T-helper 2 cell treated with Interferon-gamma antibody and Interleukin-4, amounts not matched to agents 100 ng/mL and 5 ng/mL, for 36 hours (primary cell): Measurements from ENCODE around the gene BLTP2. TPM values are rescaled to one million over a fixed set of nuclear protein-coding genes. Genes with fewer than 3 reads are reported as not detected.
"Not testable (repeated sequence)": the region's sequence is repeated elsewhere in the genome, so short reads cannot be mapped to it uniquely, and the experiment has no call there.

Experiments
- intact Hi-C: fragments of 100-400 bp; cut with micrococcal nuclease; formaldehyde crosslinking; loops from one replicate; pipeline ENCODE4 v1.15.1; 2023
- total RNA-seq: library from RNA; stranded (reverse); gene quantifications from 2 replicates; pipeline ENCODE4 v1.2.3, GENCODE V29; 2022

BLTP2 gene
- 161 and 163 TPM in 2 replicates for total RNA-seq

DNA sequence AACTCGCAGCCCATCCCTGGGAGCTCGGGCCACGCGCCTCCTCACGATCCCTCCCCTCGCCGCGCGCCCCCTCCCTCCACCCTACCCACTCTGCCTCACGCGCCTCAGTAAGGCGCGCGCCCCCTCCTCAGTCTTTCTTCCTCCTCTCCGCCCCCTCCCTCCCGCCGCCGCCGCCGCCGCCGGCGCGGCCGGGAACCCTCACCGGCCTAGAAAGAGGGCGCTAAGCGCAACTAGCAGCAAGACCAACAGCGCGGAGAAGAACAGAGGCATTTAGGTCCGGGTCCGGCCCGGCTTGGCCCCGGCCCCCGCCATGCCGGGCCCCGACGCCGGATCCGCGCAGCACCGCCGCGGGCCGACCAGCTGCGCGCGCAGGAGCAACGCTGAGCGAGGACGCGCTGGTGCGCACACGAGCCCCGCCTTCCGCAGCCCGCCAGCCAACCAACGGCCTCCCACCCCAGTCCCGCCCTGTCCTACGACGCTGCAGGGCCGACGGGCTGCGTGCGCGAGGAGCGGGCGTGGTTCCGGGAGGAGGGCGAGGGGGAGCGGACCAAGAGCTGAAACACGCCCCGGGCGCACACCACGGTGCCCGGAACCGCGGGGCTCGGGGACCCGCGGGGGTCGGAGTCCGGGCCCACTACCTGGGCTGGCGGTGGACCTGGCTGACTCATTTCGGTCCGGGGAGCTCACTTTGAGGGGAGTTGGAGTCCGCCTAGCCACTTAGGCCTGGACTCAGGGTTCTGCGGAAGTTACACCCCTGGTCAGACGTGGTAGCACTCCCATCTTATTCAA is at the start of gene BLTP2:
BLTP2 (minus strand) TSS at position 372 of the 789 bp plus-strand sequence; CDS start at position 270, 102 bp downstream.
- intact Hi-C loops, result loop anchor here (1.0 to 5.0 kb wide), 7 partner anchors 17 to 307 kb away; partner anchors contain the start of genes ALDOC, DHRS13, PHF12 and RPL23A

DNA sequence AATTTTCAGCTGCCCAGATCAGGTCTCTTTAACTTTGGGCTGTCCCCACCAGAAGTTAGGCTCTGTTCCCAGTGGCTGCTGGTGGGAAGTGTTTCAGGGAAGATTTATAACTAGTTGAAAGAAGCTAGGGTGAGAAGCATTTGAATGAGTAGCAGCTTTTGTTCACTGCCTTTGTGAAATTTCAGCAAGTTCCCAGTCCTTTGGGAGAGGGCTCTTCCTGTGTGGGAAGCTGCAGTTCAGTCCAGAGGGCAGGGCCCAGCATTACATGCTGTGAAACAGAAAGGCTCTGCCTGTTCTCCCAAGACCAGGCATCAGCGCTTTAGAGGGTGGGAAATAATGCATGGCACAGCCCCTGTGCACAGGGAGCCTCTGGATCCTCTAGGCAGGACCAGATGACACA is 48.9 kb upstream of the BLTP2 start:
- intact Hi-C loops, result no loop called here

DNA sequence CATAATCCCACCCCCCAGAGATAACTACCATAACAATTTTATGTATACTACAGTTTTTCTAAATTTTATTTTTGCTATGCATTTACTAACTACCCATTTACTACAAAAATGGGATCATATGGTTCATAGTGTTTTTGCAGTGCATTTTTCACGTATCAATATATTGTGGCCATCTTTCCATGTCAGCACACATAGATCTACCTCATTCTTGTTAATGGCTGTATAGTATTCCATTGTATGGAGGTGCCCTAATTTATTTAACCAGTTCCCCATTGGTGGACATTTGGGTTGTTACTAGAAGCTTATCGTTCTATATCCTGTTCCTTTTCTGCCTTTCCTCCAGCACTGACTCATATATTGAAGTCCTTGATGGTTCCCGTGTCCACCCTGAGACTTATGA is 44.1 kb upstream of the BLTP2 start:
- intact Hi-C loops, result no loop called here

DNA sequence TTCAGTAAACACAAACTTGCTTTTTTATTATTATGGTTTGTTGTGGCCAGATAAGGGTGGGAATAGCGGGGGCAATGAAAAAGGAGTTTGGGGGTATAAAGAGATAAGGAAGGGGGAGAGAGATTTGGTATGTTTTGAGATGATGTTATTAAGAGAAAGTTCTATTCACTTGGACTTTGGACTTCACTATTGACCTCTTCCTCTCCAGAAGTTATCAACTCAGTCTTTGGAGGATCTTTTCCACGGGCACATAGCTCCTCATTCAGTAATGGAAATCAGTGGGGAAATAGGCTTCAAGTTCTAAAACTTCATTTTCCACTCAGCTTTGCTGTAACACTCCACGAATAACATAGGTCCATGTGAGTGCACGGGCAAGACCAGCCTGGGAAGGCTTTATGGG is 43.5 kb upstream of the BLTP2 start:
- intact Hi-C loops, result no loop called here

DNA sequence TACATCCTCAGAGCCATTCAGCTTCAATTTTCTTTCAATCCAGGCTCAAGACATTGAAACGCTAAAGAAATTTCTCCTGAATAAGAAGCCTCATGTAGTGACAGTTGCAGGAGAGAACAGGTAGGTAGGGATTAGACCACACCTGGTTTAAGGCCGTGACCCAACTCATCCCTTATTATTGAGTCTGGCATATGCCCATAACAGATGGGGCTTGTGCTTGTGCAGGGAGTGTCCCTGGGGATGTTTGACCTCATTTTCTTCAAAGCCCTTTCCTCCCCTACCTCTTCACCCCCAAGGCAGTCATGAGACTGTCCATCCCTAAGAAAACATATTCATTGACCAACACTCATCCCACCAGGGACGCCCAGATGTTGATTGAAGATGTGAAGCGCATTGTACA is 41.3 kb upstream of the BLTP2 start:
- intact Hi-C loops, result no loop called here

DNA sequence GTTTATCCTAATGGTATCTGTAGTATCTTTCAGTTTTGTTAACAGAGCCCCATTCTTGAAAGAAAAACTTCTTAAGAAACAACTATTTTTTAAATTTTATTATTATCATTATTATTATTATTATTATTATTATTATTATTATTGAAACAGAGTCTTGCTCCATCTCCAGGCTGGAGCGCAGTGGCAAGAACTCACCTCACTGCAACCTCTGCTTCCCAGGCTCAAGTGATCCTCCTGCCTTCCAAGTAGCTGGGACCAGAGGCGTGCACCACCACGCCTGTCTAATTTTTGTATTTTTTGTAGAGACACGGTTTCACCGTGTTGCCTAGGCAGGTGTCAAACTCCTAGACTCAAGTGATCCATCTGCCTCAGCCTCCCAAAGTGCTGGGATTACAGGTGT is 40.4 kb upstream of the BLTP2 start:
- intact Hi-C loops, result no loop called here

DNA sequence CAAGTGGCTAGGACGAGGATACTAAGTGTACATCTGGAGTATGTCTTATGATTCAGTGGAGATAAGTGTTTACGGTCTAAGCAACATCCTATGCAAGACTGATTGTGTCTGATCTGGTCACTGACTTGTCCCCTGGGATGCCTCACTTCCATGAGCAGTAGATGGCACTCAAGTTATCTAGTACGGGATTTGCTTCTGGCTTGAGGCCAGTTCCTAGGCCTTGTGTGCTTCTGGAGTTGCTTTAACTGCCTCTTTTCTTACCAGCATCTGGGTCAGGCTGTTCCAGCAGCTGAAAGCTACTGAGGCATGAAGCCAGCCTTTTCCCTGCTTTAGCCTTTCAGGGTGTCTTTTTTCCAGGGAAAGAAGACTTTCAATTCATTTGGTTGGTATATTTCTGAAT is 40.0 kb upstream of the BLTP2 start:
- intact Hi-C loops, result no loop called here

DNA sequence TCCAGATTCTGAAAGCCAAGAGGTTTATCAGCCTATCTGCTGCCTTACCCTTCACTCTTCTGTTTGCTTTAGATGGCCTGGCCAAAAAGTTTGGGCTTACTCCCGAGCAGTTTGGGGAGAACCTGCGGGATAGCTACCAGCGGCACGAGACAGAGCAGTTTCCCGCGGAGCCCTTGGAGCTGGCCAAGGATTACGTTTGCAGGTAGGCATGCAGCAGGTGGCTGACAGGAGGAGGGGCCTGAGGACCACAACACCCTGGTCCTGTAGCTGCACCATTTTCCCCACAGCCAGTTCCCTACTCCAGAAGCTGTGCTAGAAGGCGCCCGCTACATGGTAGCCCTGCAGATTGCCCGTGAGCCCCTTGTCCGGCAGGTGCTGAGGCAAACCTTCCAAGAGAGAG is 37.7 kb upstream of the BLTP2 start:
- intact Hi-C loops, result no loop called here

DNA sequence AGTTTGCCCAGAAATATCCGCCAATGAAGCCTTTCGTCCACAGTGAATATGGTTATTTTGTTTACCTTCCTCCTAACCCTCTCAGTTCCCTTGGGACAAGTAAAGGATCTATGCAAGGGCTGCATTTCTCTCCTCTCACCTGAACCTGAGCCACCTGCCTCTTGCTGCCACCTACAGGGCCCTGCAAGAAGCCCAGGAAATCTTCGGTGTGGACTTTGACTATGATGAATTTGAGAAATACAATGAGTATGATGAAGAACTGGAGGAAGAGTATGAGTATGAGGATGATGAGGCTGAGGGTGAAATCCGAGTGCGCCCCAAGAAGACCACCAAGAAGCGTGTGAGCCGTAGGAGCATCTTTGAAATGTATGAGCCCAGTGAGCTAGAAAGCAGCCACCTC is 31.0 kb upstream of the BLTP2 start:
- intact Hi-C loops, result no loop called here

DNA sequence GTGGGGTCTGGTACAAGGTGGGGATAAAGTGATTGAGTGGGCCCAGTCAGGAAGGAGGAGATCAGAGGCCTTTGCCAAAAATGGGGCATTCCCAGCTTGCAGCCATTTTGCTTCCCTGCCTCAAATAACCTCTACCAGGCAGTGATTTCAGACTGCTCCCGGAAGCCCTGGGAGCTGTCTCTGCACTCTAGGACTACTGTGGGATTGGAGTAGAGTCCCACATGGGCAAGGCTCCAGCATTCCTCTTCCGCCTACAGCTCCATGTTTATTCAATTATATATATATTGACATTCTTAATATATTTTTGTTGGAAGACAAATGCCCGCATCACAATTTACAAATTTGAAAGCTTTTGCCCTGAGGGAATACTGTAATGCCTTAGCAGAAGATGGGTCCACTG is 30.5 kb upstream of the BLTP2 start:
- intact Hi-C loops, result no loop called here

DNA sequence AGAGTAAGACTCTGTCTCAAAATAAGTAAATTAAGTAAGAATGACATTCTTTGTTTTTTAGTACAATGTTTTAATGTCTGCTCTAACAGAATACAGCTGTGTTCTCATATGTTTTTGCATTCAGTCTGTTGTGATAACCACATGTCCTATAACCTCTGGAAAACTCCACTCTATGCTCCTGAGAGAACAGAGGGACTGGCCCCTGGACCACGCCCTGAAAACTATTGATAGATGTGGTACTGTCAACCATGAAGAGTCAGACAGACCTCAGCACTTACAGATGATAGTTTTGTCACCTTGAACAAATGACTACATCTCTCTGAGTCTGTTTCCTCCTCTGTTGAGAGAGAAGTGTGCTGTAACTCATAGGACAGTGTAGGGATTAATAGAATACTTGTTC is 25.0 kb upstream of the BLTP2 start:
- intact Hi-C loops, result no loop called here

DNA sequence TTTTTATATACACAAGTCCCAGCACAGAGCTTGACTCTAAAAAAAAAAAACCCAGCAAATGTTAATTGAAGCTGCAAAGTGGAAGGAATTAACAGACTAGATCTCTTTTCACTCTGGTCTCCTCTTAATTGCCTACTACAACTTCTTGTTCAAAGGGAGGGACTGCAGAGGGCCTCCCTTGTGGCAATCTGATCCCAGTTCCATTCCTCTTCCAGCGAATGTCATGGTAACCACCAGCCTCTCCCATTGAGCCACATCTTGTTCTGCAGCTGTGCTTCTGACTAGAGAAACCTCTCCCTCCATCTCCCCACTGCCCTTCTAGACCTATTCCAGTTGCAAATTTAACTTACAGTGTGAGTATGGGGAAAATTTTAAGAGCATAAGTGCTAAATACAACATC is 22.9 kb upstream of the BLTP2 start:
- intact Hi-C loops, result no loop called here

DNA sequence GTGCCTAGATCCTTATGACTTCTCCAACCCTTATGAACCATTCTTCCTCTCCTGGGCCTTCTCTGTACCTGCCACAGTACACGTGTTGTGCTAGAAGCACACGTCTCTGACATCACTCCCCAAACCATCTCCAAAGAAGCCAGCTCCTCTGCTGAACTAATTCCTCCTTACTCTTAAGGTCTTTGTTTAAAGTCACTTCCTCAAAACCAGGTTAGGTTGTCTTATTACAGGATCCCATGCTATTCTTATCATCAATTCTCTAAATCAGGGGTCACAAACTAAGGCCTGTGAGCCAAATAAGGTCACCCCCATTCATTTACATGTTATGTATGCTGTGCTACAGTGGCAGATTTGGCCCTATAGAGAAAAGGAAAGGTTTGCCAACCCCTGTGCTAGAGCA is 21.0 kb upstream of the BLTP2 start:
- intact Hi-C loops, result no loop called here

DNA sequence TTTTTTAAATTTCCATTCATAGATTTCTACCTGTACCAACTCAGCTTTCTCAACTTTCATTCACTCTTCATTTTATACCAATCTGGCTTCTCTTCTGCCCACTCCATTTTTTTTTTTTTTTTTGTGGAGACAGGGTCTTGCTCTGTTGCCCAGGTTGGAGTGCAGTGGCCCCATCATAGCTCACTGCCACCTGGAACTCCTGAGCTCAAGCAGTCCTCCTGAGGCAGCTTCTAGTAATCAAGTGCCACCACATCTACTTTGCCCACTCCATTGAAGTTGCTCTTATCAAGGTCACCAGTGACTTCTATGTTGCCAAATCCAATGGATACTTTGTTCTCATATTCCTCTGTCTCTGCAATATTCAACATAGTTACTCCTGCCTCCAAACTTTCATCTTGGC is 18.8 kb upstream of the BLTP2 start:
- intact Hi-C loops, result loop anchor here (2.0 to 5.0 kb wide), 2 partner anchors 47 to 86 kb away; partner anchors contain the start of genes ALDOC and PROCA1

DNA sequence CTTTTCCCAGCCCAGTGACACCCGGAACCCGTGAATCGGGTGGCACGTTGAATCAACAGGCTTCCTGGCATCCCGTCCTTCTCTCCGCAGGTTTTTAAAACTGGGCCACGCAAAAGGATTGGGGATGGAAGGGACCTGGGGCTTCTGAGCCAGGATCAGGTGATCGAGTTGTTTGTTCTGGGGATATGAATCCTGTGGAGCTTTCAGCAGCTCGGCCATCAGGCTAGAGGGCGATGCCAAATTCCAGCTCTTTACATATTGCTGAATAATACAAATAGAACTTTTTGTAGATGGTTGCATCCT is 17.5 kb upstream of the BLTP2 start:
- intact Hi-C loops, result loop anchor here (1.0 to 5.0 kb wide), 3 partner anchors 17 to 85 kb away; partner anchors contain the start of genes ALDOC, BLTP2 and PROCA1

DNA sequence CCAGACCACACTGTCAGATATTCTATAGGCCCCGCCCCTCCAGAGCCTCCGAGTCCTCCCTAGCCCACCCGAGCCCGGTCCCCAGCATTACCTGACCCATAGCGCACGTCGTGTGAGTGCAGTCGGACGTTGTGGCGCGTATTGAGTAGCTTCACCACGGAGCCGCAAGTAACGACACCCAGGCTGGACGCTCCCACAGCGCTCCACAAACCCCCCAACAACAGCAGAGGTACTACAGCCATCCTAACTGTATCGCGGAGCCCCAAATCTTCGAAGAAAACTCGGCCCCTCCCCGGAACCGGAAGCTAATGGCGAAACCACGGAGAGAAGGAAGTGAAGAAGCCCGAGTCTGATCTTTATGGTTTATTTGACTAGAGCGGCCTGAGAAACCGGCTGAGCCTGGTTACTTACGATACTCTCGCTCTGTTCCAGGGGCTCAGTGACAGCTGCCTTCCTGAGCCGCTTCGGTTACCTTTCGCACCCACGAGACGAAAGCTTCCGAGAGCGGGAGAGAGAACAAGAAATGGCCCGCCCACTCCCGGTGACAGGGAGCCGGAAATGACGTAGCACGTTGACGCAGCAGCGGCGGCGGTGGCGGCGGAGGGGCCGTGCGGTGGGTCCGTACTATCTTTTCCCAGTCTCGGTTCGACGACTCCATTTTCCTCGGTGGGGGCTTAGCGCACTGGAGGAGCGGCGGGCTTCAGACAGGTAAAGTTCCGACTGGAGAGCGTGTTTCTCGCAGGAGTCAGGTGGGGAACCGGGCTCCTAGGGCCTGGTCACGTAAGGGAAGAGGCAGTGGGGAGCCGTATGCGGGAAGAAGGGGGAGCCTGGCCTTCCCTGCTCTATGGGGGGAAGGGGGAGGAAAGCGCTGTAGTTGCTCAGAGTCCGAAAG is 16.9 kb upstream of the BLTP2 start, which contains the start of the genes SDF2 and SUPT6H:
SDF2 (minus strand) TSS at position 272 of the 892 bp plus-strand sequence; CDS start at position 242, 30 bp downstream.
SUPT6H (plus strand) TSS at position 571 of the 892 bp plus-strand sequence. CDS start 11,197 bp downstream, outside the sequence.
- intact Hi-C loops, result loop anchor here (1.0 to 5.0 kb wide), 3 partner anchors 17 to 85 kb away; partner anchors contain the start of genes ALDOC, BLTP2 and PROCA1

DNA sequence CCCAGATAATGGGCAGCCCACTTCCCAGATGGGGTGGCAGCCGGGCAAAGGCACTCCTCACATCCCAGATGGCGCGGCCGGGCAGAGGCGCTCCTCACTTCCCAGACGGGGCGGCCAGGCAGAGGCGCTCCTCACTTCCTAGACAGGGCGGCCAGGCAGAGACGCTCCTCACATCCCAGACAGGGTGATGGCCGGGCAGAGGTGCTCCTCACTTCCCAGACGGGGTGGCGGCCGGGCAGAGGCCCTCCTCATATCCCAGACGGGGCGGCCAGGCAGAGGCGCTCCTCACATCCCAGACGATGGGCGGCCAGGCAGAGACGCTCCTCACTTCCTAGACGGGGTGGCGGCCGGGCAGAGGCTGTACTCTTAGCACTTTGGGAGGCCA is 14.5 kb upstream of the BLTP2 start:
- intact Hi-C loops, result not testable (repeated sequence)

DNA sequence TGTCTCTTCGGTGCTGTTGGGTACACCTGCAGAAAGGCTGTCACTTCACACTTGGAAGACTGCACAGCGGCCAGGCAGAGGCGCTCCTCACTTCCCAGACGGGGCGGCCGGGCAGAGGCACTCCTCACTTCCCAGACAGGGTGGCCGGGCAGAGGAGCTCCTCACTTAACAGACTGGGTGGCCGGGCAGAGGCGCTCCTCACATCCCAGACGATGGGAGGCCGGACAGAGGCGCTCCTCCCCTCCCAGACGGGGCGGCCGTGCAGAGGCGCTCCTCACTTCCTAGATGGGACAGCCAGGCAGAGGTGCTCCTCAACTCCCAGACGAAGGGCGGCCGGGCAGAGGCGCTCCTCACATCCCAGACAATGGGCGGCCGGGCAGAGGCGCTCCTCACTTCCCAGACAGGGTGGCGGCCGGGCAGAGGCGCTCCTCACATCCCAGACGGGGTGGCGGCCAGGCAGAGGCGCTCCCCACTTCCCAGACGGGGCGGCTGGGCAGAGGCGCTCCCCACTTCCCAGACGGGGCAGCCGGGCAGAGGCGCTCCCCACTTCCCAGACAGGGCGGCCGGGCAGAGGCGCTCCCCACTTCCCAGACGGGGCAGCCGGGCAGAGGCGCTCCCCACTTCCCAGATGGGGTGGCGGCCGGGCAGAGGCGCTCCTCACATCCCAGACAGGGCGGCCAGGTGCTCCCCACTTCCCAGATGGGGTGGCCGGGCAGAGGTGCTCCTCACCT is 14.0 kb upstream of the BLTP2 start:
- intact Hi-C loops, result not testable (repeated sequence)

DNA sequence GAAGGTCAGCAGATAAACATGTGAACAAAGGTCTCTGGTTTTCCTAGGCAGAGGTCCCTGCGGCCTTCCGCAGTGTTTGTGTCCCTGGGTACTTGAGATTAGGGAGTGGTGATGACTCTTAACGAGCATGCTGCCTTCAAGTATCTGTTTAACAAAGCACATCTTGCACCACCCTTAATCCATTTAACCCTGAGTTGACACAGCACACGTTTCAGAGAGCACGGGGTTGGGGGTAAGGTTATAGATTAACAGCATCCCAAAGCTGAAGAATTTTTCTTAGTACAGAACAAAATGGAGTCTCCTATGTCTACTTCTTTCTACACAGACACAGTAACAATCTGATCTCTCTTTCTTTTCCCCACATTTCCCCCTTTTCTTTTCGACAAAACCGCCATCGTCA is 13.4 kb upstream of the BLTP2 start:
- intact Hi-C loops, result not testable (repeated sequence)

DNA sequence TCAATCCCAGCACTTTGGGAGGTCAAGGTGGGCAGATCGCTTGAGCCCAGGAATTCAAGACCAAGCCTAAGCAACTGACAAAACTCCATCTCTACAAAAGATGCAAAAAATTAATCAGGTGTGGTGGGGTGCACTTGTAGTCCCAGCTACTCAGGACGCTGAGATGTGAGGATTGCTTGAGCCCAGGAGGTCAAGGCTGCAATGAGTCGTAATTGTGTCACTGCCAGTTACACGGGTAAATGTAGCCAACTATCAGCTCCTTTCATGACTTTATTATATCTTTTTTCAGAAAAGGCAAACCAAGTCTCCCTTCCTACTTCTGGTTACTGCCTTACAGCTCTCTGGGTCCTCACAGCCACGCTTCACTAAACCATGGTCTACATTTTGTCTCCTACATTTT is 12.8 kb upstream of the BLTP2 start:
- intact Hi-C loops, result no loop called here

DNA sequence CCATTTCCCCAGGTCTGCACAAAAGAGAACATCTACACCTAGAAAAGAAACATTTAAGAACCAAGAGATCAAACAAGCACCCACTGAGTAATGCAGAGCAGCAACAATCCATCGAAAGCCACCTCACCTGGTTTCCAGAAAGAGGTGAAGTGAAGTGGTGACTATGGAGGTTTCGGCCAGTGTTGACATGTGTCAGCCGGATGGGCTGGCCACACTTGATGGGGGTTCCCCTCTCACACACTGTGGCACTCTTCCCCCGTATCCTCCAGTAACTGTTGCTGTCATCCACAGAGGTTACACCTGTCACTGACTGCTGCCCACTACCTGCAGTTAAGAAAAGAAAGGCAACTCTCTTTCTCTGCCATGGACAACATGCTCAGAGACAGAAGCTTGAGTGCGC is 10.2 kb upstream of the BLTP2 start:
- intact Hi-C loops, result no loop called here
